ENCODE results near the gene BACE1. TPM values are rescaled to one million over a fixed set of nuclear protein-coding genes. Genes with fewer than 3 reads are reported as not detected.
A peak's percentile ranks its signal among the peaks of the same experiment; 100 is the strongest.
"Not testable (repeated sequence)": the region's sequence is repeated elsewhere in the genome, so short reads cannot be mapped to it uniquely, and the experiment has no call there.

The BACE1 gene
- polyA plus RNA-seq, 1 experiment = 99.6 TPM

- no peak for DNase-seq (ENCODE audit: low read depth)
- POLR2A ChIA-PET = no interaction called here
Measured at GRCh38 chr11:117279711-117280376, 36.2 kb downstream of the BACE1 start.

GRCh38 chr11:117278347-117278746 is 37.7 kb downstream of the BACE1 start:
- no peak for TF ChIP-seq CTCF (IDR thresholded peaks at IDR 0.05; ENCODE audit: insufficient read depth, low read depth, low read length)
- no peak overlapping the region for H3K4me3 ChIP-seq (ENCODE audit: low read depth, low read length)
- H3K27me3 ChIP-seq (ENCODE audit: control insufficient read depth, insufficient read depth, low read length) = no peaks in the 10 kb centered on the region
- H3K36me3 ChIP-seq (ENCODE audit: control insufficient read depth, insufficient read depth, low read length) = peaks cover 4% of the 10 kb centered on the region
- DNase-seq (ENCODE audit: low read depth) = no peak
- CTCF ChIA-PET = no interaction called here
- POLR2A ChIA-PET = no interaction called here

More at GRCh38 chr11:117279711-117280376, 36.2 kb downstream of the BACE1 start:
- no peak overlapping the region for H3K4me3 ChIP-seq (ENCODE audit: low read depth, low read length)
- CTCF ChIA-PET = interaction anchor here (1.5 kb wide), 1 partner anchor 40 kb away, joined by 3 read pairs; no protein-coding TSS in a partner anchor
- TF ChIP-seq CTCF (IDR thresholded peaks at IDR 0.05; ENCODE audit: insufficient read depth, low read depth, low read length) = no peak
- no peaks in the 10 kb centered on the region for H3K27me3 ChIP-seq (ENCODE audit: control insufficient read depth, insufficient read depth, low read length)
- peaks cover 4% of the 10 kb centered on the region for H3K36me3 ChIP-seq (ENCODE audit: control insufficient read depth, insufficient read depth, low read length)

GRCh38 chr11:117273550-117274289 is 42.3 kb downstream of the BACE1 start:
- TF ChIP-seq CTCF (IDR thresholded peaks at IDR 0.05; ENCODE audit: insufficient read depth, low read depth, low read length) = no peak
- H3K36me3 ChIP-seq (ENCODE audit: control insufficient read depth, insufficient read depth, low read length) = no peaks in the 10 kb centered on the region; the same call in 1 of the 2 replicates
- peak; percentile 29 for DNase-seq (ENCODE audit: low read depth)
- no peak overlapping the region for H3K4me3 ChIP-seq (ENCODE audit: low read depth, low read length)
- no peaks in the 10 kb centered on the region for H3K27me3 ChIP-seq (ENCODE audit: control insufficient read depth, insufficient read depth, low read length)
- CTCF ChIA-PET = interaction anchor here (0.6 to 0.7 kb wide), 2 partner anchors 36 to 68 kb away, joined by 3 to 4 read pairs; no protein-coding TSS in a partner anchor
- POLR2A ChIA-PET = no interaction called here

GRCh38 chr11:117272175-117272574 is 43.9 kb downstream of the BACE1 start:
- H3K36me3 ChIP-seq (ENCODE audit: control insufficient read depth, insufficient read depth, low read length); H3K27me3 ChIP-seq (ENCODE audit: control insufficient read depth, insufficient read depth, low read length); H3K4me3 ChIP-seq (ENCODE audit: low read depth, low read length); DNase-seq (ENCODE audit: low read depth); POLR2A ChIA-PET: not testable (repeated sequence)
- CTCF ChIA-PET = interaction anchor here (0.6 to 2.3 kb wide), 2 partner anchors 10 to 684 kb away, joined by 3 to 7 read pairs; no protein-coding TSS in a partner anchor

- POLR2A ChIA-PET = no interaction called here
Measured at GRCh38 chr11:117271208-117271607, 44.8 kb downstream of the BACE1 start.

More at GRCh38 chr11:117271208-117271607, 44.8 kb downstream of the BACE1 start:
- TF ChIP-seq CTCF (IDR thresholded peaks at IDR 0.05; ENCODE audit: insufficient read depth, low read depth, low read length) = no peak
- no peak overlapping the region for H3K4me3 ChIP-seq (ENCODE audit: low read depth, low read length)
- DNase-seq (ENCODE audit: low read depth) = no peak
- CTCF ChIA-PET = interaction anchor here (2.3 kb wide), 1 partner anchor 9 kb away, joined by 7 read pairs; no protein-coding TSS in a partner anchor
- no peaks in the 10 kb centered on the region for H3K27me3 ChIP-seq (ENCODE audit: control insufficient read depth, insufficient read depth, low read length)
- H3K36me3 ChIP-seq (ENCODE audit: control insufficient read depth, insufficient read depth, low read length) = no peaks in the 10 kb centered on the region; the same call in 1 of the 2 replicates
